HG02981 (cell line): ENCODE measurements around the gene NKAIN2.

ENCODE experiments used
- ATAC-seq: cut with Tn5 transposase; IDR thresholded peaks from one replicate; pipeline ENCODE4 v1.9.1; 2021; ENCODE audit warnings: mild to moderate bottlenecking, moderate library complexity; ENCODE audit not compliant: unreplicated experiment

NKAIN2 gene

GRCh38 chr6:123803504-123804013, at the start of gene NKAIN2:
Gene NKAIN2 (plus strand): TSS chr6:123803865.
- peak; percentile 26 for ATAC-seq

GRCh38 chr6:123759472-123759871, 44.2 kb upstream of the NKAIN2 start:
- ATAC-seq, result no peak

DNA sequence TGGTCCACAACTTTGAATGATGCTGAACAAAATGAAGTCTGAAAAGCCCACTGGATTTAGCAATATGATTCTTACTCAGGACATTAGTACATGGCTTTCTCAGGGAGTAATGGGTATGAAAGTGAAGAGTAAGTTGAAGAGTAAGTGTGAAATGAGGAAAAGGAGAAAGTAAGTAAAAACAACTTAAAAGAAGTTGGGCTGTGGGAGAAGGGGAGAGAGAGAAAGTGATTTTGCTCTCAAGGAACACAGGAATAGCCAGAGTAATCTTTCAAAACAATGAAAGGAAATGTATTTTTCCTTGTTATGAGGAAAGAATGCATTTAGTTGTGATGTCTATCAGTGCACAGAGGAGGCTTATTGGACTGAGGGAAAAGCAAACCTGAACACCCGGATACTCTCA, 39.8 kb upstream of the NKAIN2 start:
- no peak for ATAC-seq

DNA sequence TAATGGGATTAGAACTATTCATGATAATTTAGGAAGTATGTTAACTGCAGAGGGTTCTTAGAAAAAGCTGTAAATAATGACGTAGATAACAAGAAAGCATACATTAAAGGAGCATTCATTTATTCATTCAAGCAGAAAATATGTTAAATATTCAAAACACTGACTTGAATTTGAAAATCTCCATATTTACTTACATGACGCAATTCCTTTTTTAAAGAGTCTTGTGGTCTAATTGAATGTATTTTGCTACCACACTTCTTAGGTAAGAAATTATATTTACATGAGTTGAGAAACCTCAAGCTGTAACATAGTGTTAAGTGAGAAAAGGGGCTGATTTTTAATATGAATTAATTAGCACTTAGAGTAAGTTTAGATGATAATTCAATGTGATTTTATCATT, 38.9 kb upstream of the NKAIN2 start:
- no peak for ATAC-seq

- no peak for ATAC-seq
Measured at GRCh38 chr6:123768921-123769320, 34.7 kb upstream of the NKAIN2 start.

DNA sequence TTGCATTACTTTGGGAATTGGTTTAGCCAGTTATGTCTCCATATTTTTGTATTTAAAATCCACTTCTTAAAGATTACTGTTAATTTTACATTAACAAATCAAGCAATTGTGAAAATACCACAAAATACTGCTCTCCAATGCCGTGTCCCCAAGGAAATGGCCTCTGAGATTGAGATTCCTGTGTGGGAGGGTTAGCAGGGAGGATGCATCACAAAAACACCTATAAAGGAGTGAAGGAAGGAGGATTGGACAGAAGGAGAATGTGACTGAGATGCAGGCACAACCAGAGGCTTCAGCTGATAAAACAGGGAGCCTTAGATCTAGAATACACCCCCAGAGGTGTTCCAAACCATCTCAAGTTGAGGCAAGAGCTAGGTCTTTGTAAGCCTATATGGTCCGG, 34.2 kb upstream of the NKAIN2 start:
- ATAC-seq, result no peak

GRCh38 chr6:123770247-123770949, 33.3 kb upstream of the NKAIN2 start:
- ATAC-seq, result no peak

GRCh38 chr6:123771126-123771525, 32.5 kb upstream of the NKAIN2 start:
- ATAC-seq, result no peak

DNA sequence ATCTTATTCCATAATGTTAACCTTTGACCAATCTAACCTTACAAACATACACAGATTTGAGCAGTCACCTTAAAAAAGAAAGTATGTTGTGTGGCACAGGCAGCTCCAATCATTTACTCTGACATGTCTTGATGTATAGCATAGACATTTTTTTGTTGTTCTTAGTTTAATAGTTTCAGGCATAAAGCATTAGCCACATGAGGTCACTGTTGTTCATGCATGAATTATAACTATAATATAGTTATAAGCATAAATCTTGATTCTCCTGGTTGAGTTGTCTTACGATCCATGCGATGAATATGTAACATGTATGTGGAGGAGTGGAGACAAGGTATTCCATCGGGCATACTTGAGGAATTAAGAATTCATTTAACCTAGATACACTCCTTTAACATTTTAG, 26.1 kb upstream of the NKAIN2 start:
- no peak for ATAC-seq

- no peak for ATAC-seq
Measured at GRCh38 chr6:123780021-123780420, 23.6 kb upstream of the NKAIN2 start.

DNA sequence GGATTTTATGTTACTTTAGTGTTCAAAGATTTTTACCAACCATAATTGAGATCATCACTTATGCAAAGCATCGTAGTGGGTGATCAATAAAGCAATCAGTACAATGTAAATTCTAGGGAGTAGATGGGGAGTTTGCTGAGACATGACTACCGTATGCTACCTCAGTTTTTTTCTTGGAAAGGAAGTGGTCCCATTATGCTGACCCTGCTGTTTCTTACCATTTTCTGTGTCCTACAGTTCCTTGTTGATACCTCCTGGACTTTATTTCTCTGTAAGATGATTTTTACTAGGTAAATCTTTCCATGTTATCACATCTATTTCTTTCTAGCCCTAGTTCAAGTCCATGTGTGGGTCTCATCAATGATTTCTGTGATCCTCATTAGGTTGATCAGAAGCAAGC, 19.3 kb upstream of the NKAIN2 start:
- ATAC-seq, result no peak

GRCh38 chr6:123785039-123785438, 18.6 kb upstream of the NKAIN2 start:
- no peak for ATAC-seq

- no peak for ATAC-seq
Measured at GRCh38 chr6:123788319-123788718, 15.3 kb upstream of the NKAIN2 start.

- no peak for ATAC-seq
Measured at GRCh38 chr6:123794190-123794589, 9.5 kb upstream of the NKAIN2 start.

DNA sequence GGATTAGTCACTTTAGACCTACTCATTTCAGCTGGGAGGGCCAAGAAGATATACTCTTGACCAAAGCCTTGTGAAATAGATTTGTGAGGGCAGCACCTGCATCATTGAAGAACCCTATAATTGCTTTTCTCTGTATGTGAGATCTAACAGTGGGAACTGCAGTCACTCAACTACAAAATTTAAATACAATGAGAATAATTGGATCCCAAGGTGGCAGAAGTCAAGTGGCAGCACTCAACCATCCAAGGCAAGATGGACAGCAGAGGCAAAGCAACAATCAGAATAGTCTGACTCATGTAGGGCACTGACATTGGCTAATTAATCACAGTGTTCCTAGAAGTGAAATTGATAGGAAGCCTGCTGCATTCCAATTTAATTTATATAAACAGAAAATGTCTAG, 8.9 kb upstream of the NKAIN2 start:
- ATAC-seq, result no peak

DNA sequence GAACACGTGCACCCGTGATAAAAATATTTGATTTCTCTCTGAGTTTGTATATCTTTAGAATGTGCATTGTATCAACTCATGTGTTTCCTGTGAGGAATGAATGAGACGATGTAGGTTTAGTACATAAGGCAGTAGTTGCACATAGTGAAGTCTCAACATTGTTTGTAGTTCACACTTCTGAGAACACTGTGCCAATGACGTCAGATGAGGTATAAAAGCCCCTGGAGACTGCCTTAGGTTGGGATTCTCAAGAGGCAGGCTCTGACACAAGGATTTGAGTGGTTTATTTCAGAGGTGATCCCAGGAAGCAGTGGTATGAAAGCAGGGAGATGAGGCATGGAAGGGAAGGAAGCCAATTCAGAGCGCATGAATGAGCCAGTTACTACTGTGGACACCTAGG, 2.6 kb upstream of the NKAIN2 start:
- no peak for ATAC-seq

DNA sequence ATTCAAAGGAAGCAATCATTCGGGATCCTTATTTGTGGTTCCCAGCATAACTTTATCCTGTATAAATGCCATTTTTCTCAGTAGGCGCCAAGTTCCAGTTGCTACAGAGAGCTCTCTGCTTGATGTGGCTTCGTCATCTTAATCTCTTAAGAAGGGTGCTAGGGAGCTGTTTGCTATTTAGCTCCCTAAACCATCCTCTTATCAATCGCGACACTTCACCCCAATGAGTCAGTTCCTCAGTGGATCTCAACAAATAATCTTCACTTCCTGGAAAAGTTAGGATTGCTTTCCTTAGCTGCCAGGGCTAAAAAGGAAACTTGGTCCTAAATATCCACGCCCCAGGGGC, 1.3 kb upstream of the NKAIN2 start:
- ATAC-seq, result peak; percentile 2

- peak; percentile 92 for ATAC-seq
Measured at GRCh38 chr6:123802697-123803503, 765 bp upstream of the NKAIN2 start.

- no peak for ATAC-seq
Measured at GRCh38 chr6:123804014-123804786, 535 bp downstream of the NKAIN2 start.

- ATAC-seq, result no peak
Measured at GRCh38 chr6:123804787-123805540, 1.3 kb downstream of the NKAIN2 start.

DNA sequence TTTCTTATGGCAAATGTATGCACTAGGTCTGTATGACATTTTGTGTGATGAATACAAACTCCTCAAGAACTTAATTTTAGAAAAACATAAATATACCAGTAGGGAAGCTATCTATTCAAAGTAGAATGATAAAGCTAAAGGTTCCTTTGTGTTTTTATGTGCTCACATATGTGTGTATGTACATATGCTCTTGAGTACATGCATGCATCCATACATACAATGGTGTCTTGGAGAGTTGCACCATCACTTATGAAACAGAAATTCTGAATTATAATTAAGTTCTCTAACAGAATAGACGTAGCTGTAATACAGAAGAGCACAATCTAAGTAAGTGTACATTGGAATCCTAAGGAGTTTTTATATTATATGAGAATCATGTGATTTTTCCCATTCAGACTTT, 2.3 kb downstream of the NKAIN2 start:
- no peak for ATAC-seq
